GM12878 (cell line): ENCODE measurements around the gene CD180. TPM values are rescaled to one million over a fixed set of nuclear protein-coding genes. Genes with fewer than 3 reads are reported as not detected.

Experiments
- ATAC-seq: fragments of 200-7000 bp; cut with Tn5 transposase; 3 replicates; pipeline ENCODE4 v1.9.1; 2020; ENCODE audit warnings: mild to moderate bottlenecking, moderate library complexity
- BruUV-seq: library from RNA; stranded (reverse); fragments of 400-500 nt; replicated peaks from 2 replicates; lab custom pipeline; 2021; lab: Mats Ljungman, UMichigan
- CTCF ChIA-PET: fragments of 300-600 bp; sonication (Branson Sonifier 250); formaldehyde crosslinking; extraction: SDS; loops from one replicate; lab custom pipeline; 2021; ENCODE audit warnings: inconsistent platforms; lab: Yijun Ruan, JAX
- POLR2A ChIA-PET: fragments of 350-600 bp; formaldehyde crosslinking; extraction: SDS; loops from one replicate; lab custom pipeline; 2021; ENCODE audit warnings: inconsistent platforms; lab: Charles Lee
- RAD21 ChIA-PET: fragments of 300-600 bp; sonication (Branson Sonifier 250); formaldehyde crosslinking; loops from one replicate; lab custom pipeline; 2023; ENCODE audit warnings: antibody characterized with exemption; ENCODE audit not compliant: unreplicated experiment; lab: Charles Lee
- SMC1A ChIA-PET: fragments of 300-600 bp; sonication (Branson Sonifier 250); formaldehyde crosslinking; loops from one replicate; lab custom pipeline; 2023; ENCODE audit not compliant: unreplicated experiment, uncharacterized antibody; lab: Charles Lee
- DNase-seq: peaks from one replicate; pipeline ENCODE4 v3.0.0-alpha.2; 2011; ENCODE audit warnings: low read depth, low spot score
- FAIRE-seq: peaks from 3 replicates; lab custom pipeline; 2011; peaks lifted over from hg19 to GRCh38; lab: Jason Lieb, UNC
- H2AFZ ChIP-seq: 2 replicates; pipeline ENCODE4 v1.6.0; 2011; ENCODE audit warnings: low read depth, low read length, control low read depth; ENCODE audit not compliant: control insufficient read depth
- H3K27ac ChIP-seq: 2 replicates; pipeline ENCODE4 v1.5.1; 2011; ENCODE audit warnings: control low read depth; ENCODE audit not compliant: control insufficient read depth, insufficient read depth
- H3K27me3 ChIP-seq, 2 experiments: replicated peaks in 1 of 2; 2 replicates each; pipeline versions ENCODE4 v1.6.0 to v1.6.1; 2011; ENCODE audit warnings: low read length in 1 of 2; ENCODE audit not compliant: control insufficient read depth in 2 of 2, insufficient read depth in 2 of 2
- H3K36me3 ChIP-seq, 2 experiments: 2 replicates each; pipeline ENCODE4 v1.5.1; 2011; ENCODE audit warnings: low read length in 1 of 2; ENCODE audit not compliant: control insufficient read depth in 2 of 2, insufficient read depth in 2 of 2
- H3K4me1 ChIP-seq: 2 replicates; pipeline ENCODE4 v1.6.1; 2011; ENCODE audit warnings: mild to moderate bottlenecking, low read length, moderate library complexity, mixed read lengths; ENCODE audit not compliant: control insufficient read depth, insufficient read depth
- H3K4me2 ChIP-seq: 2 replicates; pipeline ENCODE4 v1.6.0; 2011; ENCODE audit warnings: control low read depth; ENCODE audit not compliant: control insufficient read depth, insufficient read depth
- H3K4me3 ChIP-seq: fragments of 200-600 bp; sonication (generic); 2 replicates; pipeline ENCODE4 v1.5.1; 2016
- H3K79me2 ChIP-seq: 2 replicates; pipeline ENCODE4 v1.6.0; 2011; ENCODE audit warnings: low read length; ENCODE audit not compliant: control insufficient read depth, insufficient read depth
- H3K9ac ChIP-seq: 2 replicates; pipeline ENCODE4 v1.8.0; 2011; ENCODE audit warnings: low read length, control low read depth, mixed read lengths; ENCODE audit not compliant: control insufficient read depth, insufficient read depth
- H3K9me3 ChIP-seq: replicated peaks from 3 replicates; pipeline ENCODE4 v1.5.1; 2011; ENCODE audit warnings: mild to moderate bottlenecking, low read length; ENCODE audit not compliant: control insufficient read depth, insufficient read depth
- H4K20me1 ChIP-seq: 2 replicates; pipeline ENCODE4 v1.6.0; 2011; ENCODE audit not compliant: control insufficient read depth, insufficient read depth
- CREB1 ChIP-seq: IDR thresholded peaks from 2 replicates; pipeline ENCODE4 v1.6.1; 2012; ENCODE audit warnings: low read depth, mild to moderate bottlenecking, inconsistent platforms
- EED ChIP-seq: sonication (generic); IDR thresholded peaks from 2 replicates; pipeline ENCODE4 v1.6.1; 2016; ENCODE audit warnings: antibody characterized with exemption, low read depth
- FOXM1 ChIP-seq: IDR thresholded peaks from 2 replicates; pipeline ENCODE4 v1.6.1; 2012; ENCODE audit warnings: low read depth, mild to moderate bottlenecking, inconsistent platforms, low read length, moderate library complexity
- HDAC2 ChIP-seq: fragments of 200-600 bp; sonication (generic); IDR thresholded peaks from 2 replicates; pipeline ENCODE4 v1.6.1; 2017
- HDGF ChIP-seq: fragments of 450-650 bp; IDR thresholded peaks from 2 replicates; pipeline ENCODE4 v1.6.1; 2016; ENCODE audit warnings: antibody characterized with exemption
- IKZF1 ChIP-seq: fragments of 450-650 bp; conservative IDR thresholded peaks from 2 replicates; pipeline ENCODE4 v1.6.1; 2017; ENCODE audit warnings: antibody characterized with exemption, mild to moderate bottlenecking
- IKZF2 ChIP-seq, 2 experiments: fragments of 450-650 bp; IDR thresholded peaks; 2 replicates each; pipeline ENCODE4 v1.6.1; 2017; ENCODE audit warnings: mild to moderate bottlenecking in 2 of 2, moderate library complexity in 2 of 2
- JUNB ChIP-seq: IDR thresholded peaks from 2 replicates; pipeline ENCODE4 v1.6.1; 2016; ENCODE audit warnings: antibody characterized with exemption, mild to moderate bottlenecking
- NFIC ChIP-seq: IDR thresholded peaks from 2 replicates; pipeline ENCODE4 v1.6.1; 2012; ENCODE audit warnings: low read depth, mild to moderate bottlenecking, inconsistent platforms, low read length, moderate library complexity
- NR2F1 ChIP-seq: fragments of 450-650 bp; conservative IDR thresholded peaks from 2 replicates; pipeline ENCODE4 v1.6.1; 2017; ENCODE audit warnings: mild to moderate bottlenecking
- PAX8 ChIP-seq: fragments of 450-650 bp; IDR thresholded peaks from 2 replicates; pipeline ENCODE4 v1.6.1; 2017; ENCODE audit warnings: mild to moderate bottlenecking, moderate library complexity
- POLR2A ChIP-seq: IDR thresholded peaks from 2 replicates; pipeline ENCODE4 v1.6.1; 2011; ENCODE audit warnings: low read depth, mild to moderate bottlenecking, low read length
- RELA ChIP-seq: fragments of 450-650 bp; IDR thresholded peaks from 2 replicates; pipeline ENCODE4 v1.8.0; 2014; ENCODE audit warnings: borderline replicate concordance; ENCODE audit not compliant: partially characterized antibody
- RUNX3 ChIP-seq: IDR thresholded peaks from 2 replicates; pipeline ENCODE4 v1.6.1; 2012; ENCODE audit warnings: low read length, inconsistent platforms
- SIX5 ChIP-seq: IDR thresholded peaks from 2 replicates; pipeline ENCODE4 v1.6.1; 2011; ENCODE audit warnings: mild to moderate bottlenecking, low read depth, low read length, moderate library complexity; ENCODE audit not compliant: severe bottlenecking
- SMAD5 ChIP-seq: IDR thresholded peaks from 2 replicates; pipeline ENCODE4 v1.6.1; 2016; ENCODE audit warnings: antibody characterized with exemption, low read depth
- STAT3 ChIP-seq: IDR thresholded peaks from 2 replicates; pipeline ENCODE4 v1.6.1; 2011; ENCODE audit warnings: low read depth, low read length, improper control_type of control experiment
- SUZ12 ChIP-seq: fragments of 200-600 bp; sonication (generic); IDR thresholded peaks from one replicate; pipeline ENCODE4 v1.6.1; 2018; ENCODE audit warnings: antibody characterized with exemption, mild to moderate bottlenecking; ENCODE audit not compliant: unreplicated experiment
- TAF1 ChIP-seq: IDR thresholded peaks from 2 replicates; pipeline ENCODE4 v1.6.1; 2011; ENCODE audit warnings: mild to moderate bottlenecking, low read depth, low read length, borderline replicate concordance
- TCF3 ChIP-seq: IDR thresholded peaks from 2 replicates; pipeline ENCODE4 v1.6.1; 2012; ENCODE audit warnings: low read depth, mild to moderate bottlenecking, low read length, borderline replicate concordance; ENCODE audit not compliant: insufficient read depth
- YBX1 ChIP-seq: fragments of 450-650 bp; IDR thresholded peaks from 2 replicates; pipeline ENCODE4 v1.6.1; 2016; ENCODE audit warnings: antibody characterized with exemption
- WGBS: methylation state at CpG from one replicate; pipeline ENCODE4 v1.1.6; 2016; ENCODE audit warnings: low lambda C conversion rate; ENCODE audit not compliant: insufficient replicate concordance, insufficient coverage; ENCODE audit errors: missing lambda C conversion rate; 5-methylcytosine and 5-hydroxymethylcytosine counted together
- in situ Hi-C: fragments of 300-500 bp; cut with MboI; formaldehyde crosslinking; loops from 9 replicates; pipeline ENCODE4 v1.14.3; 2018; ENCODE audit warnings: mixed read lengths
- intact Hi-C: fragments of 100-400 bp; cut with micrococcal nuclease; formaldehyde crosslinking; loops from one replicate; pipeline ENCODE4 v1.14.2; 2022; ENCODE audit not compliant: unreplicated experiment
- polyA plus RNA-seq, 11 experiments: library from polyadenylated mRNA; depleted of rRNA in 4 of 11; unstranded in 6 of 11; stranded (reverse) in 5 of 11; fragments of >200 nt; fragmentation: Nextera tagmentation in 4 of 11; fragmentation: Illumina TruSeq in 1 of 11; extraction: Ambion mirVana in 4 of 11; extraction: Trizol in 1 of 11; gene quantifications; 1 replicate in 1 of 11; 2 replicates in 10 of 11; pipeline versions ENCODE4 v1.2.1 to v1.2.3, GENCODE V29; 2011 to 2016; ENCODE audit warnings: inconsistent platforms in 2 of 11, missing spikeins in 2 of 11, low read depth in 1 of 11
- total RNA-seq, 4 experiments: library from RNA; depleted of rRNA in 3 of 4; stranded (reverse); fragments of >200 nt in 3 of 4; fragmentation: Illumina TruSeq in 1 of 4; extraction: Trizol in 1 of 4; gene quantifications; 2 replicates each; pipeline versions ENCODE4 v1.2.1 to v1.2.3, GENCODE V29; 2013 to 2021
- TF ChIP-seq, protein P1 (sequence below): fragments of 450-650 bp; formaldehyde crosslinking; IDR thresholded peaks from 2 replicates; pipeline ENCODE4 v1.4.0; 2022; ENCODE audit warnings: mild to moderate bottlenecking, moderate library complexity
- TF ChIP-seq, protein P2 (sequence below): fragments of 450-650 bp; IDR thresholded peaks from 2 replicates; pipeline ENCODE4 v1.6.1; 2014; ENCODE audit warnings: mild to moderate bottlenecking

The CD180 gene
- total and polyA plus RNA-seq, 10 of the 15 experiments (the other 5 are each of a cell fraction or from before 2014, with no cell fraction given) = 0.22 to 9.7 (median 2.9) TPM

DNA sequence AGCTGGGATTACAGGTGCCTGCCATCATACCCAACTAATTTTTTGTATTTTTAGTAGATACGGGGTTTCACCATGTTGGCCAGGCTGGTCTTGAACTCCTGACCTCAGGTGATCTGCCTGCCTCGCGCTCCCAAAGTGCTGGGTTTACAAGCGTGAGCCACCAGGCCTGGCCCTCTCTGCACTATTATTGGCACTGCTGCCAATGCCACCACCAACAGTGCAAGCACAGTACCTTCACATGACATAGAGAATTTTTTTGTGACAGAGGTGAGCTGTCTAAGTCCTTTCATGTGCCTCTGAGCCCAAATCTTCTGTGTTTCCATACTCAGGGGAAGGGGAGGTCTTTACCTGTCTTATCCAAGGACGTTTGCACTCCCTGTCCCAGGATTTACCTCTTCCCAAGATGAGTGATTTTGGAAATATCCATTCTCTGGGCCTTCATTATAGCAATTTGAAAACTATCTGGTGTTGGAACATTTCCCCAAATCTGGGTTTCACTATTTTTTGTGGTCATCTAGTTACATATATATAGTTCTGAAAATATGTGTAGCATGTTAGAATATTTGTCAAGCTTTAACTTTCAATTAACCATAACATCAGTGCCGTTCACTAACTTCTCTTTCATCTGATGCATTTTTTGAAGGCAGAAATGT, 5.4 kb upstream of the CD180 start:
- CTCF ChIA-PET = interaction anchor here (2.9 to 10.0 kb wide), 2 partner anchors 35 to 45 kb away, joined by 17 to 137 read pairs; no protein-coding TSS in a partner anchor
- FAIRE-seq (no peak), ATAC-seq (peak; percentile 38), DNase-seq (no peak)
- Histone ChIP-seq H3K9me3 (no peaks in the 10 kb centered on the region; the same call in 1 of the 3 replicates), H3K4me2 (peak overlapping the region; percentile 61), H3K4me3 (no peak overlapping the region), H3K36me3 (no peaks in the 10 kb centered on the region), H3K79me2 (no peaks in the 10 kb centered on the region), H3K27me3 (no peaks in the 10 kb centered on the region; a peak in 1 of 4 replicates), H3K27ac (peak overlapping the region; percentile 35; the same call in 1 of the 2 replicates), H2AFZ (no peak overlapping the region), H4K20me1 (no peaks in the 10 kb centered on the region), H3K4me1 (peaks cover 75% of the 10 kb centered on the region), H3K9ac (no peak overlapping the region; the same call in none of the 2 replicates)
- in situ Hi-C loops (loop anchor here (25.0 kb wide), 1 partner anchor 390 kb away; no protein-coding TSS in a partner anchor), intact Hi-C loops (loop anchor here (10.0 kb wide), 2 partner anchors 137 to 357 kb away; no protein-coding TSS in a partner anchor)
- RAD21 ChIA-PET = interaction anchor here (1.1 to 1.3 kb wide), 3 partner anchors 9 to 35 kb away, joined by 3 to 6 read pairs (median 5); no protein-coding TSS in a partner anchor
- no TSS peak for BruUV-seq
- 32% methylated on average over 6 of the region's 6 CpGs for WGBS
- POLR2A ChIA-PET = no interaction called here
- SMC1A ChIA-PET = interaction anchor here (0.9 to 1.8 kb wide), 3 partner anchors 13 to 35 kb away, joined by 3 to 4 read pairs (median 4); no protein-coding TSS in a partner anchor
- TF ChIP-seq SMAD5 = no peak
- no peak for TF ChIP-seq SUZ12
- TF ChIP-seq EED = peak; percentile 77; the same call in 1 of the 2 replicates
- TF ChIP-seq STAT3 = no peak
- no peak for TF ChIP-seq HDGF
- no peak for TF ChIP-seq RELA
- TF ChIP-seq NFIC = peak; percentile 71; the same call in 1 of the 2 replicates
- no peak for TF ChIP-seq PAX8
- no peak for TF ChIP-seq NR2F1
- no peak for TF ChIP-seq SIX5
- peak; percentile 40 to 52; a peak in 3 of 4 replicates for TF ChIP-seq IKZF2 (IDR thresholded peaks at IDR 0.05)
- TF ChIP-seq, protein P1, sequence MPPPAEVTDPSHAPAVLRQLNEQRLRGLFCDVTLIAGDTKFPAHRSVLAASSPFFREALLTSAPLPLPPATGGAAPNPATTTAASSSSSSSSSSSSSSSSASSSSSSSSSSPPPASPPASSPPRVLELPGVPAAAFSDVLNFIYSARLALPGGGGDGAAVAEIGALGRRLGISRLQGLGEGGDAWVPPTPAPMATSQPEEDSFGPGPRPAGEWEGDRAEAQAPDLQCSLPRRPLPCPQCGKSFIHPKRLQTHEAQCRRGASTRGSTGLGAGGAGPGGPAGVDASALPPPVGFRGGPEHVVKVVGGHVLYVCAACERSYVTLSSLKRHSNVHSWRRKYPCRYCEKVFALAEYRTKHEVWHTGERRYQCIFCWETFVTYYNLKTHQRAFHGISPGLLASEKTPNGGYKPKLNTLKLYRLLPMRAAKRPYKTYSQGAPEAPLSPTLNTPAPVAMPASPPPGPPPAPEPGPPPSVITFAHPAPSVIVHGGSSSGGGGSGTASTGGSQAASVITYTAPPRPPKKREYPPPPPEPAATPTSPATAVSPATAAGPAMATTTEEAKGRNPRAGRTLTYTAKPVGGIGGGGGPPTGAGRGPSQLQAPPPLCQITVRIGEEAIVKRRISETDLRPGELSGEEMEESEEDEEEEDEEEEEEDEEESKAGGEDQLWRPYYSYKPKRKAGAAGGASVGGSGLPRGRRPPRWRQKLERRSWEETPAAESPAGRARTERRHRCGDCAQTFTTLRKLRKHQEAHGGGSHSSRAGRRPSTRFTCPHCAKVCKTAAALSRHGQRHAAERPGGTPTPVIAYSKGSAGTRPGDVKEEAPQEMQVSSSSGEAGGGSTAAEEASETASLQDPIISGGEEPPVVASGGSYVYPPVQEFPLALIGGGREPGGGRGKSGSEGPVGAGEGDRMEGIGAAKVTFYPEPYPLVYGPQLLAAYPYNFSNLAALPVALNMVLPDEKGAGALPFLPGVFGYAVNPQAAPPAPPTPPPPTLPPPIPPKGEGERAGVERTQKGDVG (CRISPR knock-in tag) = no peak
- no peak for TF ChIP-seq HDAC2
- no peak for TF ChIP-seq TAF1
- TF ChIP-seq IKZF1 = no peak; the same call in 1 of the 2 replicates
- no peak for TF ChIP-seq CREB1
- no peak for TF ChIP-seq POLR2A
- no peak for TF ChIP-seq TCF3
- peak; percentile 75; the same call in 1 of the 2 replicates for TF ChIP-seq RUNX3
- peak; percentile 54; the same call in 1 of the 2 replicates for TF ChIP-seq JUNB
- 0 out of 2 replicates have a peak, but pooled peaks have one; percentile 38 for TF ChIP-seq FOXM1
- no peak for TF ChIP-seq YBX1
- TF ChIP-seq, protein P2, sequence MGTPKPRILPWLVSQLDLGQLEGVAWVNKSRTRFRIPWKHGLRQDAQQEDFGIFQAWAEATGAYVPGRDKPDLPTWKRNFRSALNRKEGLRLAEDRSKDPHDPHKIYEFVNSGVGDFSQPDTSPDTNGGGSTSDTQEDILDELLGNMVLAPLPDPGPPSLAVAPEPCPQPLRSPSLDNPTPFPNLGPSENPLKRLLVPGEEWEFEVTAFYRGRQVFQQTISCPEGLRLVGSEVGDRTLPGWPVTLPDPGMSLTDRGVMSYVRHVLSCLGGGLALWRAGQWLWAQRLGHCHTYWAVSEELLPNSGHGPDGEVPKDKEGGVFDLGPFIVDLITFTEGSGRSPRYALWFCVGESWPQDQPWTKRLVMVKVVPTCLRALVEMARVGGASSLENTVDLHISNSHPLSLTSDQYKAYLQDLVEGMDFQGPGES = no peak
